DOHH2 (cell line): ENCODE results near the gene KIF22.

ENCODE experiments used
- CTCF ChIP-seq: fragments of 200-600 bp; sonication (generic); IDR thresholded peaks from one replicate; pipeline ENCODE4 v1.5.1; 2014; ENCODE audit warnings: antibody characterized with exemption, mild to moderate bottlenecking, low read depth, low read length; ENCODE audit not compliant: poor library complexity, severe bottlenecking
- EZH2phosphoT487 ChIP-seq: fragments of 200-600 bp; sonication (generic); IDR thresholded peaks from 2 replicates; pipeline ENCODE4 v1.6.1; 2017; ENCODE audit warnings: borderline replicate concordance, mild to moderate bottlenecking, antibody characterized with exemption, low read length, moderate library complexity, mixed read lengths

DNA sequence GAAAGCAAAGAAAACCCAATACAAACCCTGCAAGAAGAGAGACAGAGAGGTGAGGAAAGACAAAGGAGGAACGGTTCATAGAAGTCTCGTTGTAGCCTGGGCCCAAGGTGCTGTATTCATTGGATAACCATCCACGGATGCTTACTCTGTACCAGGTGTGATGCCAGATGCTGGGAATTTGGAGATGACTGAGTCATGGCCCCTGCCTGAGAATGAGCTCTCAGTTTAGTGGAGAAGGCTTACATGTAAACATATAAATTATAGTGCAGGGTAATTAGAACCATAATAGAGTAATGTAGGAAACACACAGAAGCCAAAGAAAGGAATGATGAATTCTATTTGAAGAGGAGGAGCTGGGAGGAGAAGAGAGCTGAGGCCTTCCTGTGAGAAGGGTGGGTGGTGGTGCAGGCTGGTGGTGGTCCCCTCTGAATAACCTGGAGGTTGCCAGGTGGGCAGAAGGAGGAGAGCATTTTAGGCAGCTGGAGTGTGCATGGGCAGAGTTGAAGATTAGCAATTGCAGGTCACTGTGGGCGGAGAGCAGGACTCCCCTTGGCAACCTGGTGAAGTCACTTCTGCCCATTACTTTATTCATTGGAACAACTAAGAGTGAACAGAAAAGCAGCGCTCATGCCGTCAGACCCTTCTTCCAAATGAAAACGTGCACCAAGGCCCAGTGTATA is 20.2 kb upstream of the KIF22 start:
- TF ChIP-seq CTCF (no peak), EZH2phosphoT487 (no peak)
